ENCODE data around the gene TOMM40. TPM values are rescaled to one million over a fixed set of nuclear protein-coding genes. Genes with fewer than 3 reads are reported as not detected.
A peak's percentile ranks its signal among the peaks of the same experiment; 100 is the strongest.

Gene TOMM40
- total and polyA plus RNA-seq, 2 of the 13 experiments (the other 11 are each of a cell fraction or from before 2014, with no cell fraction given), result 72.0 to 110 TPM

- TF ChIP-seq ZNF280B (CRISPR knock-in tag; IDR thresholded peaks at IDR 0.05; ENCODE audit: borderline replicate concordance), result no peak
- TF ChIP-seq PHF8 (CRISPR knock-in tag; IDR thresholded peaks at IDR 0.05), result 0 out of 2 replicates have a peak, but pooled peaks have one; percentile 21
- no peak for TF ChIP-seq ZFP36 (IDR thresholded peaks at IDR 0.05; ENCODE audit: borderline replicate concordance, low read depth, low read length, partially characterized antibody)
- TF ChIP-seq RERE (CRISPR knock-in tag; IDR thresholded peaks at IDR 0.05; ENCODE audit: low read depth), result 0 out of 2 replicates have a peak, but pooled peaks have one; percentile 44
- TF ChIP-seq ZBTB7B (CRISPR knock-in tag; IDR thresholded peaks at IDR 0.05), result peak; percentile 92
- TF ChIP-seq ZMAT3 (CRISPR knock-in tag; conservative IDR thresholded peaks at IDR 0.05), result 0 out of 2 replicates have a peak, but pooled peaks have one; percentile 58
- TF ChIP-seq PAX8 (CRISPR knock-in tag; IDR thresholded peaks at IDR 0.05; ENCODE audit: borderline replicate concordance), result no peak
- TF ChIP-seq DDIT3 (CRISPR knock-in tag; IDR thresholded peaks at IDR 0.05), result no peak
- no peak for TF ChIP-seq NPAS2 (CRISPR knock-in tag; IDR thresholded peaks at IDR 0.05; ENCODE audit: borderline replicate concordance)
- peak; percentile 63; the same call in 1 of the 2 replicates for TF ChIP-seq KDM3A (CRISPR knock-in tag; IDR thresholded peaks at IDR 0.05; ENCODE audit: low read depth)
- TF ChIP-seq NFKB2 (CRISPR knock-in tag; IDR thresholded peaks at IDR 0.05; ENCODE audit: borderline replicate concordance), result no peak
- peak; percentile 83; the same call in 1 of the 2 replicates for TF ChIP-seq RFXAP (CRISPR knock-in tag; IDR thresholded peaks at IDR 0.05; ENCODE audit: borderline replicate concordance)
- peak; percentile 69 for TF ChIP-seq MED8 (CRISPR knock-in tag; IDR thresholded peaks at IDR 0.05; ENCODE audit: insufficient replicate concordance)
- peak; percentile 97 for TF ChIP-seq GATAD2A (CRISPR knock-in tag; IDR thresholded peaks at IDR 0.05)
- peak; percentile 72; the same call in 1 of the 2 replicates for TF ChIP-seq MEIS1 (CRISPR knock-in tag; IDR thresholded peaks at IDR 0.05; ENCODE audit: borderline replicate concordance)
- TF ChIP-seq DNMT3B (CRISPR knock-in tag; conservative IDR thresholded peaks at IDR 0.05), result no peak
- no peak for TF ChIP-seq ZNF460 (CRISPR knock-in tag; IDR thresholded peaks at IDR 0.05; ENCODE audit: borderline replicate concordance)
- no peak for TF ChIP-seq ZSCAN22 (CRISPR knock-in tag; IDR thresholded peaks at IDR 0.05)
- TF ChIP-seq PREB (CRISPR knock-in tag; IDR thresholded peaks at IDR 0.05), result no peak
- TF ChIP-seq FLYWCH1 (CRISPR knock-in tag; IDR thresholded peaks at IDR 0.05), result no peak
- peak; percentile 40; the same call in 1 of the 2 replicates for TF ChIP-seq YEATS4 (CRISPR knock-in tag; IDR thresholded peaks at IDR 0.05; ENCODE audit: borderline replicate concordance)
- TF ChIP-seq ZNF766 (CRISPR knock-in tag; IDR thresholded peaks at IDR 0.05; ENCODE audit: borderline replicate concordance), result no peak
- no peak for TF ChIP-seq TSC22D2 (CRISPR knock-in tag; IDR thresholded peaks at IDR 0.05; ENCODE audit: borderline replicate concordance)
Measured at GRCh38 chr19:44912854-44913253, 21.8 kb downstream of the TOMM40 start (continued).

All from HepG2 (cell line).